ENCODE measurements around the gene PIK3R4.
A peak's percentile ranks its signal among the peaks of the same experiment; 100 is the strongest.

The PIK3R4 gene

GRCh38 chr3:130760922-130761321 lies 14.3 kb upstream of the PIK3R4 start:
- Histone ChIP-seq H3K27ac (no peak overlapping the region), H3K4me3 (no peak overlapping the region)
- no peak for DNase-seq (ENCODE audit: low spot score)
- no peak for TF ChIP-seq CTCF (IDR thresholded peaks at IDR 0.05)

GRCh38 chr3:130759692-130760338 lies 13.2 kb upstream of the PIK3R4 start:
- peak; percentile 55 for TF ChIP-seq CTCF (IDR thresholded peaks at IDR 0.05)
- Histone ChIP-seq H3K4me3 (no peak overlapping the region), H3K27ac (no peak overlapping the region)
- DNase-seq (ENCODE audit: low spot score) = no peak

- TF ChIP-seq CTCF (IDR thresholded peaks at IDR 0.05) = no peak
- Histone ChIP-seq H3K27ac (no peak overlapping the region), H3K4me3 (no peak overlapping the region)
- no peak for DNase-seq (ENCODE audit: low spot score)
Measured at GRCh38 chr3:130758624-130759369, 12.2 kb upstream of the PIK3R4 start.

- DNase-seq (ENCODE audit: low spot score) = no peak
- no peak overlapping the region for H3K4me3 ChIP-seq
- H3K27ac ChIP-seq = no peak overlapping the region
- TF ChIP-seq CTCF (IDR thresholded peaks at IDR 0.05) = no peak
Measured at GRCh38 chr3:130757611-130758150, 11.1 kb upstream of the PIK3R4 start.

GRCh38 chr3:130755666-130756065 lies 9.0 kb upstream of the PIK3R4 start:
- H3K4me3 ChIP-seq = no peak overlapping the region

GRCh38 chr3:130748981-130749380 lies 2.4 kb upstream of the PIK3R4 start:
- DNase-seq (ENCODE audit: low spot score) = no peak
- Histone ChIP-seq H3K27ac (peak overlapping the region; percentile 25 to 37), H3K4me3 (no peak overlapping the region)
- no peak for TF ChIP-seq CTCF (IDR thresholded peaks at IDR 0.05)

More at GRCh38 chr3:130755666-130756065, 9.0 kb upstream of the PIK3R4 start:
- no peak for TF ChIP-seq CTCF (IDR thresholded peaks at IDR 0.05)
- H3K27ac ChIP-seq = no peak overlapping the region
- no peak for DNase-seq (ENCODE audit: low spot score)

All from coronary artery (tissue), 2 donors.